Neural cell (in vitro differentiated cells): ENCODE measurements around the gene KLF16. TPM values are rescaled to one million over a fixed set of nuclear protein-coding genes. Genes with fewer than 3 reads are reported as not detected.

Source experiments
- H2AFZ ChIP-seq: fragments of 200-600, 300-800 bp; sonication (generic), shearing (Covaris generic); 2 replicates; pipeline ENCODE4 v1.6.0; 2014; ENCODE audit warnings: low read depth, mild to moderate bottlenecking, antibody characterized with exemption, low read length, moderate library complexity
- H3F3A ChIP-seq: fragments of 200-600 bp; shearing (Covaris generic); 2 replicates; pipeline ENCODE4 v1.6.1; 2016; ENCODE audit warnings: mild to moderate bottlenecking, moderate library complexity, mixed read lengths, antibody characterized with exemption, low read length; ENCODE audit not compliant: insufficient read depth, poor library complexity, severe bottlenecking
- H3K27ac ChIP-seq: fragments of 200-600, 300-800 bp; sonication (generic), shearing (Covaris generic); 2 replicates; pipeline ENCODE4 v1.5.1; 2014; ENCODE audit warnings: mild to moderate bottlenecking, low read length, moderate library complexity
- H3K27me3 ChIP-seq: fragments of 300-800, 200-600 bp; sonication (generic), shearing (Covaris generic); 2 replicates; pipeline ENCODE4 v1.6.0; 2014; ENCODE audit warnings: mild to moderate bottlenecking, low read depth, low read length, moderate library complexity; ENCODE audit not compliant: insufficient read depth
- H3K36me3 ChIP-seq: fragments of 300-800, 200-600 bp; sonication (generic), shearing (Covaris generic); 2 replicates; pipeline ENCODE4 v1.5.1; 2014; ENCODE audit warnings: mild to moderate bottlenecking, antibody characterized with exemption, low read length, moderate library complexity; ENCODE audit not compliant: insufficient read depth
- H3K4me2 ChIP-seq: fragments of 300-800, 200-600 bp; sonication (generic), shearing (Covaris generic); 2 replicates; pipeline ENCODE4 v1.6.0; 2014; ENCODE audit warnings: mild to moderate bottlenecking, low read length
- H3K4me3 ChIP-seq: fragments of 300-800, 200-600 bp; sonication (generic), shearing (Covaris generic); 2 replicates; pipeline ENCODE4 v1.5.1; 2014; ENCODE audit warnings: mild to moderate bottlenecking, low read length, moderate library complexity
- H3K79me2 ChIP-seq: fragments of 200-600 bp; shearing (Covaris generic); replicated peaks from 2 replicates; pipeline ENCODE4 v1.6.0; 2014; ENCODE audit warnings: mild to moderate bottlenecking, low read length, moderate library complexity; ENCODE audit not compliant: insufficient read depth
- H3K9ac ChIP-seq: fragments of 300-800, 200-600 bp; sonication (generic), shearing (Covaris generic); 2 replicates; pipeline ENCODE4 v1.6.1; 2016; ENCODE audit warnings: mild to moderate bottlenecking, low read length, mixed read lengths
- H3K9me2 ChIP-seq: fragments of 200-600 bp; shearing (Covaris generic); 2 replicates; pipeline ENCODE4 v1.6.1; 2016; ENCODE audit warnings: mild to moderate bottlenecking, low read length, mixed read lengths; ENCODE audit not compliant: insufficient read depth
- H3K9me3 ChIP-seq: fragments of 200-600, 300-800 bp; sonication (generic), shearing (Covaris generic); 2 replicates; pipeline ENCODE4 v1.6.1; 2016; ENCODE audit warnings: mild to moderate bottlenecking, mixed run types, low read length, moderate library complexity, mixed read lengths
- H4K20me1 ChIP-seq: fragments of 200-600 bp; shearing (Covaris generic); 2 replicates; pipeline ENCODE4 v1.6.1; 2016; ENCODE audit warnings: mild to moderate bottlenecking, mixed run types; ENCODE audit not compliant: insufficient read depth
- EP300 ChIP-seq: fragments of 450-650 bp; conservative IDR thresholded peaks from 2 replicates; pipeline ENCODE4 v1.6.1; 2014; ENCODE audit warnings: antibody characterized with exemption, mild to moderate bottlenecking, moderate library complexity; ENCODE audit not compliant: poor library complexity, severe bottlenecking
- EZH2 ChIP-seq: fragments of 200-600, 300-800 bp; shearing (Covaris generic), sonication (generic); IDR thresholded peaks from 2 replicates; pipeline ENCODE4 v1.6.1; 2014; ENCODE audit warnings: antibody characterized with exemption, low read length, borderline replicate concordance, mild to moderate bottlenecking; ENCODE audit not compliant: insufficient read depth, poor library complexity, severe bottlenecking
- MXI1 ChIP-seq: fragments of 450-650 bp; conservative IDR thresholded peaks from 2 replicates; pipeline ENCODE4 v1.6.1; 2014; ENCODE audit warnings: antibody characterized with exemption, mild to moderate bottlenecking; ENCODE audit not compliant: poor library complexity, severe bottlenecking
- POLR2AphosphoS5 ChIP-seq: IDR thresholded peaks from 2 replicates; pipeline ENCODE4 v1.6.1; 2012
- RAD21 ChIP-seq: fragments of 450-650 bp; conservative IDR thresholded peaks from 2 replicates; pipeline ENCODE4 v1.6.1; 2014; ENCODE audit warnings: antibody characterized with exemption, mild to moderate bottlenecking, moderate library complexity
- SMC3 ChIP-seq: fragments of 450-650 bp; conservative IDR thresholded peaks from 2 replicates; pipeline ENCODE4 v1.6.1; 2014; ENCODE audit warnings: antibody characterized with exemption, mild to moderate bottlenecking, moderate library complexity; ENCODE audit not compliant: poor library complexity
- TAF1 ChIP-seq: IDR thresholded peaks from 2 replicates; pipeline ENCODE4 v1.6.1; 2012; ENCODE audit warnings: low read depth
- polyA plus RNA-seq: library from polyadenylated mRNA; depleted of rRNA; stranded (reverse); fragments of >200 nt; gene quantifications from 2 replicates; pipeline ENCODE4 v1.2.3, GENCODE V29; 2014
- TF ChIP-seq, protein P1 (sequence below): fragments of 450-650 bp; IDR thresholded peaks from 2 replicates; pipeline ENCODE4 v1.5.1; 2014; ENCODE audit warnings: antibody characterized with exemption, mild to moderate bottlenecking, moderate library complexity; ENCODE audit not compliant: poor library complexity, severe bottlenecking
- TF ChIP-seq, protein P2 (sequence below): IDR thresholded peaks from 2 replicates; pipeline ENCODE4 v1.6.1; 2012; ENCODE audit warnings: borderline replicate concordance

Gene KLF16
- polyA plus RNA-seq, 1 donor from 2014 or later = 3.5 TPM

- Histone ChIP-seq H3K27ac (no peak overlapping the region), H3K4me3 (peak overlapping the region; percentile 64)
These were observed 1.2 kb upstream of the KLF16 start for GRCh38 chr19:1864480-1865171.

GRCh38 chr19:1863638-1864479, 480 bp upstream of the KLF16 start:
- no peaks in the 10 kb centered on the region for H4K20me1 ChIP-seq
- H3K4me3 ChIP-seq = peak overlapping the region; percentile 64
- H3K79me2 ChIP-seq = no peaks in the 10 kb centered on the region
- TF ChIP-seq RAD21 = no peak
- TF ChIP-seq MXI1 = peak; percentile 95
- no peak for TF ChIP-seq POLR2AphosphoS5
- TF ChIP-seq TAF1 = no peak
- TF ChIP-seq EZH2 = no peak
- TF ChIP-seq SMC3 = no peak
- TF ChIP-seq EP300 = no peak
- H3K36me3 ChIP-seq = no peaks in the 10 kb centered on the region
- no peak overlapping the region for H3K27ac ChIP-seq
- H3K9me3 ChIP-seq = no peaks in the 10 kb centered on the region
- H3K27me3 ChIP-seq = peaks cover 26% of the 10 kb centered on the region
- no peak overlapping the region for H3K4me2 ChIP-seq
- H3K9ac ChIP-seq = peak overlapping the region; percentile 38
- H2AFZ ChIP-seq = peak overlapping the region; percentile 4
- H3F3A ChIP-seq = no peaks in the 10 kb centered on the region
- no peaks in the 10 kb centered on the region for H3K9me2 ChIP-seq

More at GRCh38 chr19:1864480-1865171, 1.2 kb upstream of the KLF16 start:
- Histone ChIP-seq H2AFZ (peak overlapping the region; percentile 4), H3K27me3 (peaks cover 26% of the 10 kb centered on the region), H3K9me2 (no peaks in the 10 kb centered on the region), H4K20me1 (no peaks in the 10 kb centered on the region), H3K4me2 (no peak overlapping the region), H3F3A (no peaks in the 10 kb centered on the region), H3K36me3 (no peaks in the 10 kb centered on the region), H3K9me3 (no peaks in the 10 kb centered on the region), H3K79me2 (no peaks in the 10 kb centered on the region), H3K9ac (peak overlapping the region; percentile 38)
- TF ChIP-seq, protein P1, sequence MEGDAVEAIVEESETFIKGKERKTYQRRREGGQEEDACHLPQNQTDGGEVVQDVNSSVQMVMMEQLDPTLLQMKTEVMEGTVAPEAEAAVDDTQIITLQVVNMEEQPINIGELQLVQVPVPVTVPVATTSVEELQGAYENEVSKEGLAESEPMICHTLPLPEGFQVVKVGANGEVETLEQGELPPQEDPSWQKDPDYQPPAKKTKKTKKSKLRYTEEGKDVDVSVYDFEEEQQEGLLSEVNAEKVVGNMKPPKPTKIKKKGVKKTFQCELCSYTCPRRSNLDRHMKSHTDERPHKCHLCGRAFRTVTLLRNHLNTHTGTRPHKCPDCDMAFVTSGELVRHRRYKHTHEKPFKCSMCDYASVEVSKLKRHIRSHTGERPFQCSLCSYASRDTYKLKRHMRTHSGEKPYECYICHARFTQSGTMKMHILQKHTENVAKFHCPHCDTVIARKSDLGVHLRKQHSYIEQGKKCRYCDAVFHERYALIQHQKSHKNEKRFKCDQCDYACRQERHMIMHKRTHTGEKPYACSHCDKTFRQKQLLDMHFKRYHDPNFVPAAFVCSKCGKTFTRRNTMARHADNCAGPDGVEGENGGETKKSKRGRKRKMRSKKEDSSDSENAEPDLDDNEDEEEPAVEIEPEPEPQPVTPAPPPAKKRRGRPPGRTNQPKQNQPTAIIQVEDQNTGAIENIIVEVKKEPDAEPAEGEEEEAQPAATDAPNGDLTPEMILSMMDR = peak; percentile 56
- no peak for TF ChIP-seq RAD21

- Histone ChIP-seq H3K27ac (no peak overlapping the region), H3K79me2 (no peaks in the 10 kb centered on the region)
These were observed 703 bp downstream of the KLF16 start for GRCh38 chr19:1862424-1863327.

More at GRCh38 chr19:1862424-1863327, 703 bp downstream of the KLF16 start:
- TF ChIP-seq TAF1 (no peak), POLR2AphosphoS5 (no peak), RAD21 (no peak), EZH2 (no peak), EP300 (no peak), SMC3 (no peak)
- TF ChIP-seq, protein P1 = no peak
- TF ChIP-seq, protein P2, sequence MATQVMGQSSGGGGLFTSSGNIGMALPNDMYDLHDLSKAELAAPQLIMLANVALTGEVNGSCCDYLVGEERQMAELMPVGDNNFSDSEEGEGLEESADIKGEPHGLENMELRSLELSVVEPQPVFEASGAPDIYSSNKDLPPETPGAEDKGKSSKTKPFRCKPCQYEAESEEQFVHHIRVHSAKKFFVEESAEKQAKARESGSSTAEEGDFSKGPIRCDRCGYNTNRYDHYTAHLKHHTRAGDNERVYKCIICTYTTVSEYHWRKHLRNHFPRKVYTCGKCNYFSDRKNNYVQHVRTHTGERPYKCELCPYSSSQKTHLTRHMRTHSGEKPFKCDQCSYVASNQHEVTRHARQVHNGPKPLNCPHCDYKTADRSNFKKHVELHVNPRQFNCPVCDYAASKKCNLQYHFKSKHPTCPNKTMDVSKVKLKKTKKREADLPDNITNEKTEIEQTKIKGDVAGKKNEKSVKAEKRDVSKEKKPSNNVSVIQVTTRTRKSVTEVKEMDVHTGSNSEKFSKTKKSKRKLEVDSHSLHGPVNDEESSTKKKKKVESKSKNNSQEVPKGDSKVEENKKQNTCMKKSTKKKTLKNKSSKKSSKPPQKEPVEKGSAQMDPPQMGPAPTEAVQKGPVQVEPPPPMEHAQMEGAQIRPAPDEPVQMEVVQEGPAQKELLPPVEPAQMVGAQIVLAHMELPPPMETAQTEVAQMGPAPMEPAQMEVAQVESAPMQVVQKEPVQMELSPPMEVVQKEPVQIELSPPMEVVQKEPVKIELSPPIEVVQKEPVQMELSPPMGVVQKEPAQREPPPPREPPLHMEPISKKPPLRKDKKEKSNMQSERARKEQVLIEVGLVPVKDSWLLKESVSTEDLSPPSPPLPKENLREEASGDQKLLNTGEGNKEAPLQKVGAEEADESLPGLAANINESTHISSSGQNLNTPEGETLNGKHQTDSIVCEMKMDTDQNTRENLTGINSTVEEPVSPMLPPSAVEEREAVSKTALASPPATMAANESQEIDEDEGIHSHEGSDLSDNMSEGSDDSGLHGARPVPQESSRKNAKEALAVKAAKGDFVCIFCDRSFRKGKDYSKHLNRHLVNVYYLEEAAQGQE = no peak
- peak overlapping the region; percentile 66 for H3K4me3 ChIP-seq
- no peaks in the 10 kb centered on the region for H3K9me2 ChIP-seq
- peak overlapping the region; percentile 53 for H3K9ac ChIP-seq
- H3K27me3 ChIP-seq = peaks cover 26% of the 10 kb centered on the region
- no peaks in the 10 kb centered on the region for H3K9me3 ChIP-seq
- no peaks in the 10 kb centered on the region for H4K20me1 ChIP-seq
- peak overlapping the region; percentile 30 for H3K4me2 ChIP-seq
- no peaks in the 10 kb centered on the region for H3K36me3 ChIP-seq
- H2AFZ ChIP-seq = no peak overlapping the region
- H3F3A ChIP-seq = no peaks in the 10 kb centered on the region
